GM19043 (cell line): ENCODE results near the gene ATXN7.

Experiments used
- ATAC-seq: cut with Tn5 transposase; IDR thresholded peaks from one replicate; pipeline ENCODE4 v1.9.1; 2021; ENCODE audit warnings: low read depth; ENCODE audit not compliant: unreplicated experiment

Gene ATXN7

DNA sequence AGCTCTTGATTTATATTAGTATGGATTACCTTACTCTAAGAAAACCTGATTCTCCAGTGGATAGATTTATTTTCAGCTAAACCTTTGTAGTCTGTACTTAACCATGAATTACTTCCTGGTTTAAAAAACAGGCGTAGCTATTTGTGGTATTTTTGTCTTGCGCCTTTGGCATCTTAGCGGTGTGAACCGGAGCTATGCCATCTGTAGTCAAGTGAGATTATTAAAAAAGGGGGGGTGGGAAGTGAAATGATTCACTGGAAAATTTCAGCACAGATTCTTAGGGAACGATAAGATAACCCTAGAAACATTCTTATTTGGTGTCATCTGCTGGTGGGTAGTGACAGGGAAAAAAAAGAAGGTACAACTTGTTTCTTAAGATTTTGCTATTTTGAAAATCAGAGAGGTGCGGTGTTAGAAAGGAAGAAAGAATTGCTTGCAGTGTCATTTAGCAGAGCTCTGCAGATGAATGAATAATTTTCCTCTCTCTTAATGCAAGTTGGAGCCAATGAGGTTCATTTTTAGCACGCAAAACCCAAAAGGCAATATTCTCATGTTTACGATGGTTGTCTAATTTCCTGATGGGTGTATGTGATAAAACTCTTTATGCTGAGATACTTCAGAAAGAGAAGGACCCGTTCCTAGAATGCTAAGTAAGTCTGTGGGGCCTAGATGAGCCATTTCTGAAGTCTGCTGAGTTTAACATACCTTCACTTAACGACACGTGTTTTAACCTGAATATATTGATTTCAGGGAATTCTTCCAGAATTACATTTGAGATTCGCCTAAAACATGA is 115.6 kb downstream of the ATXN7 start:
- ATAC-seq, result no peak

DNA sequence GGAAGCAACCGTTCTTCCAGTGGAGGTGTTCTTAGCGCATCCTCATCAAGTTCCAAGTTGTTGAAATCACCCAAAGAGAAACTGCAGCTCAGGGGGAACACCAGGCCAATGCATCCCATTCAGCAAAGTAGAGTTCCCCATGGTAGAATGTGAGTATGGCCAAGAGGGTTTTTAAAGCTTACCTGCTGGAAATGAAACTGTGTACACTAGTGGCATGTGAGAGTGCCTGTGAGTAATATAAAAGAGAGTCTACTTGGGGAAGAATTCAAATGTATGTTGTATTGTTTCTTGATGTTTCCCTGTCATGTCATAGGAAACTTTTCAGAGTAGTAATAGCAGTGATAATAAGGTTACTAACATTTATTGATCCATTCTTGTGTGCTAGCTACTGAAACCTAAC is 116.4 kb downstream of the ATXN7 start:
- no peak for ATAC-seq

GRCh38 chr3:63980830-63981498 is 117.3 kb downstream of the ATXN7 start:
- ATAC-seq, result no peak

DNA sequence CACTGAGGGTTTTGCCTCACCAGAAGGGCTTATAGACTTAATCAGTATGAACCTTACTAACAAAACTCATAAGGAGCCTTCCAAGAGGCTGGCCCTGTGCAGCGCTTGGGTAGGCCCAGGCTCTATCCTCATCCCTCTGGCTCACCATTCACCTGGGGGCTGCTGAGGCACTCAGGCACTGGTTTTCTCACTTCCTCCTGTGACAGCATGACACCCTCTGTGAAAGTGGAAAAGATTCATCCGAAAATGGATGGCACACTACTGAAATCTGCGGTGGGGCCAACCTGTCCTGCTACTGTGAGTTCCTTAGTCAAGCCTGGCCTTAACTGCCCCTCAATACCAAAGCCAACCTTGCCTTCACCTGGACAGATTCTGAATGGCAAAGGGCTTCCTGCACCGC is 118.3 kb downstream of the ATXN7 start:
- no peak for ATAC-seq

- ATAC-seq, result no peak
These were observed 120.7 kb downstream of the ATXN7 start for GRCh38 chr3:63984391-63984790.

DNA sequence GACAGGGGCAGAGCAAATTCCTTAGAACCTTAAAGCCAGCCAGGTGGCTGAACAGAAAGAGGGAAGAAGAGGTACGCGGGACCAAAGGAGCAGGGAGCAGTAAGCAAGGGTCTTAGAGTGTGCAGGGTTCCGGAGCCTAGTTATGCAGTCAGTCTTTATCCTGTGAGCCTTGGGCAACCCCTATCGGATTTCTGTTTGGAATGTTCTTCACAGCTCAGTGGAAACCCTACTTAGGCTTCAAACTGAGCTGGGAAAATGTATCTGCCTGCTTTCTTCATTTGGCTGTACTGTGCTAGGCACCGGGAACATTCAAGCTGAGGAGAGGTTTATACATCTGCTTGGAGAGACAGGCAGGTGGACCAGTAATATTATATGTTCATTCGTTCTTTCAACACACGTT is 122.5 kb downstream of the ATXN7 start:
- no peak for ATAC-seq

- no peak for ATAC-seq
These were observed 123.2 kb downstream of the ATXN7 start for GRCh38 chr3:63986831-63987230.

- ATAC-seq, result no peak
These were observed 125.3 kb downstream of the ATXN7 start for GRCh38 chr3:63988943-63989342.

GRCh38 chr3:63990204-63990603 is 126.5 kb downstream of the ATXN7 start:
- no peak for ATAC-seq

DNA sequence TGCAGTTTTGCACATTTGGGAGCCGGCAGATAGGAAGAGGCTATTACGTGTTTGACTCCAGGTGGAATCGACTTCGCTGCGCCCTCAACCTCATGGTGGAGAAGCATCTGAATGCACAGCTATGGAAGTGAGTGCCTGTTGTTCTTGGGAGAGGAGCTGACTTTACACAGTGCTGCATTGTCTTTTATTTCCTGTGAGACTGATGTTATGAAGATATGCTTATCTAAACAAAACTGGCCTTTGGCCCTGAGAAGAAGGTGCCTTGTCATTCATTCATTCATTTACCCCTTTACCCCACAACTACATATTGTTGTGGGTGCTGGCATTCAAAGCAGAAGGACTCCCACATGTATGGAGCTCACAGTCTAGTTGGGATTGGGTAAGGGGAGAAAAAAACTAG is 127.1 kb downstream of the ATXN7 start:
- ATAC-seq, result no peak

DNA sequence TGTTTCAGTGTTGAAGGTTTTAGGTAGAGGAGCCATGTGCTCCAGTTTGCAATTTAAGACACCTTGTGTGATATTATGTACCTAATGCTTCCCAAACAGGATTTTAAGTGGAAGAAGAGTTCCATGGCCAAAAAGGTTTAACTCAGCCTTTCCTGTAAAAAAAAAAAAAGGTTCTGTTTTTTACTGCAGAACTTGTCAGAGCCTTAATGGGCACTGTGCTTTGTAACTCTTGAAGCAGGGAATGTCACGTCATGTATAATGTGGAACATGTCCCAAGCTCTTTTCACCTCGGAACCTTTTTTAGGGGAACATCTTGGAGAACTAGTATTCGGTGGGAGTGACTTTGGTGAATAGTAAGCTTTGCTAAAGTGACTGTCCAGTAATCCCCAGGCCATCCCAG is 128.0 kb downstream of the ATXN7 start:
- no peak for ATAC-seq

GRCh38 chr3:63992516-63993209 is 129.0 kb downstream of the ATXN7 start:
- no peak for ATAC-seq

DNA sequence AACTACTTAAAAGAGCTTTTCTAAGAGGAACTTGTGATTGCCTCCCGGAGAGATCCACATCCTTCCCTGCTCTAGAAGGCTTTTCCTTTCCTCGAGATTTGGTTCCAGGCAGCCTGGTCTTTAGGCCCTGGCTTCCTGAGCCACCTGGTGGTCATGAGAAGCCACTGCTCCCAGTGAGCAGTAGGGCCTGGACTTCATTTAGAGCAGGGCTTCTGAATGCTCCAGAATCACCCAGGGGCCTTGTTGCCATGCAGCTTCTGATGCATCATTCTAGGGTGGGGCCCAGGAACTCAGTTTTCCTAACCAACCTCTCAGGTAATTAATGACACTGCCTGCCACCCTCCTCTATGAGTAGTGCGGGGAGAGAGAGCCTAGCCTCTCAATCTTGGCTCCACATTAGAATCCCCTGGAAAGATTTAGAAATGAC is 130.0 kb downstream of the ATXN7 start:
- peak; percentile 92 for ATAC-seq

DNA sequence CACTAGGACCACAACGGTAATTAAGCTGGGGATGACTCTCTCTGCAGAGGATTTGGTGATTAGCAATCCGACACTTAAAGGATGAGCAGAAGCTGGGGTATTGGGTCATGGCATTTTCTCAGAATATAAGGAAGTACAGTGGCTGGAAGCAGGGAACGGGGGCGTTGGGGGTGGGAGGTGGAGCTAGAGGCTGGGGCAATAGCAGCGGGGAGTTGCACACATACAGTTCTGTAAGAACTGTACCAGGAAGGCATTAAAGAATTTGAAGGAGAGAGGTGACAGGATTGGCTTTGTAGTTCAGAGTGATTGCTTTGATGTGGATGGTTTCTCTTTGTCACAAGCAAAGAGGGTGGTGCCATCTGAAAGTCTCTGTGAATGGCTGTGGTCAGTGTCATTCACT is 131.4 kb downstream of the ATXN7 start:
- ATAC-seq, result no peak

DNA sequence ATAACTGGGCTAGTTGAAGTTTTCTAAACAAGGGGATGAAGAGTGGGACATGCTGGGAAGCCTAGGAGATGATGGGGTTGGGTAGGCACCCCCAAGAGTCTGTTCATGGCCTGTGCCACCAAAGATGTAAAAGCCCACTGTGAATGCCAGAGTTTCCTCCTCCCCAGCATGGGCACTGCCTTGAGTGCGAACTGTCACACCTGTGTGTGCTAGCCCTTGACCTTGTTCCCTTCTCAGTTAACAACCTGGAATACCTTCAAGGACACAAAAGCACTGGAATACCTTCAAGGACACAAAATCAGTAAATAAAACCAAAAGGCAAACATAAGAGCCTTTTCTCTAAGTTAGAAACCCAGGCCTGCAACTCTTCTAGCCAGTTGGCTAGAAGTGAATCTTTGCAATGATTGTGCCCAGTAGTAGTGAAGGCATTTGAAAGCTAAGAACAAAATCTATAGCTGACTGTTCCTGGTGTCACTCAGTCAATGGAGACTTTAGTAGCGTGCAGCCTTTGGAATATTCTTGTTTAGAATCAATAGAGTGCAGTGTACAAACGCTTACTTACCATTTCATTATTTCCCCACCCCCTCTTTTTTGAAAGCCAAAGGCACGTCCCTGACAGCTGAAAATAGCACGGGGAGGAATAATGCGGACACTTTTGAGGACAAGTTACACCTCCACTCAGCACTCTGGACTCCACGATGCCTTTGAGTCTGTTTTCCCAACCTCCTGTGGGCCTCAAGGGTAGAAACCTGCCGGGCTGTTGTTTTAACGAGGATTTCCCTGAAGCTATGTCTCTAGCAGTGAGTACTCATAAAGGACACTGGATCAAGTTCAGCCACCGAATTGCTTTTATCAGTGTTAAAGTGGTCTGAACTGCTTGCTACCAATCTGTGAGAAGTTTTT is 135.4 kb downstream of the ATXN7 start:
- ATAC-seq, result no peak

DNA sequence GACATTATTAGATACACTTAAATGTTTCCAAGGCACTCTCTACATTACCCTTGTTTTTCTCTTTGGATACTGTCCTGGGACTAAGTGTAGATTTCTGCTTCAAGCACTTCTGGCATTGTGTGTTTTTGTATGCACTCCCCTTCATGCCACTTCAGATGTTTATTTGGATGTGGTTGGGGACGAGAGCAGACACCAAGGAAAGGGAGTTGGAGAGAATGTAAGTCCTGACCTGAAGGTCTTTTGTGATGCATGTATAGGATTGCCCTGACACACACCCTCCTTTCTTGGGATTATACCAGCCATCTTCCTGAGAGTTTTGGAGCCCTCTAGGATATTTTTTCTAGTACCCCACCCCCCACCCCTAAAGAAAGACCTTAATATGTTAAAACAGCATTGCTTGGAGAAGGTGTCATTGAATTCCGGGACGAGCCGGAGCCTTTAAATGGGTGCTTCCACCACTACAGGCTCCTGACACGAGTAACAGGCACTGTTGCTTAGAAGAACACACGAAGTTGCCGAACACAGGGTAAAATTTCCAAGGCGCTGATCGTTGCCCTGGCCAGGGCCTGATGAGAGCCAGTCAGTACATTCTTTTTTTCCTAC is 136.9 kb downstream of the ATXN7 start:
- ATAC-seq, result no peak

DNA sequence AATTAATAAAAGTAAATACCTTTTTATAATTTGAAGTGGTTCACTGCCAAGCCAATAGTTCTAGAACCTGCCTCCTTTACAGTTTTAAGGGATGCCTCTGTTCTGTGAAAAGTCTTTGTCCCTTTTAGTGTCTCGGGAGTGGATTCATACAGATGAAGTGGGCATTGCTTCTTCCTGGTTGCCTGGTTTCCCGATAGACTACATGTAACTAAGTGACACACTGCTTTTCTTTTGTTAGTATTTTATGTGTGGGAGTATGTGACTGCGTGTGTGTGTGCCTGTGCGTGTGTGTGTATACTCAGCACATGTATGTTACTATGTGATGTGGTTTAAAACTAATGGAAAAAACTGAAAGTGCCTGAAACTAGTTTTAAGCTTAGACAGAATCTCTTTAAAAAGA is 138.6 kb downstream of the ATXN7 start:
- no peak for ATAC-seq

GRCh38 chr3:64003589-64003988 is 139.9 kb downstream of the ATXN7 start:
- no peak for ATAC-seq

DNA sequence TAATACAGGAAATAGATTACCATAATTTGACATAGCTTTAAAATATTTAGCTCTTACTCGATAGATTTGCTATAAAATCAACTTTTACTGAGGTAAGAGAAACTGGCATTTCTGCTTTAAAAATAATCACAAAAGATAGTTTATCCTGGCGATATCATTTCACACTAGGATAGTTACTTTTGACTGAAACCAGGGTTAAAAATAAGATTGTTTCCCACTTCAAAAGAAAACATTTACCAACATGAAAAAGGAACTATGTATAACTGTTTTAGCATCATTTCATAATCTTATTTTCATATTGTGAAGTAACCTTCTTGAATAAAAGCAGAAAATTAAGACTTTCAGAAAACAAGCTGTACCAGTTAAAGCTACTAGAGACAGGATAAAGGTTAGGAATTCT is 144.3 kb downstream of the ATXN7 start:
- ATAC-seq, result no peak
